Fibroblast of gingiva (primary cell): ENCODE data around the gene HASPIN.

Experiments
- DNase-seq: peaks from one replicate; pipeline ENCODE4 v3.0.0-alpha.2; 2011; ENCODE audit warnings: low read depth

The HASPIN gene

DNA sequence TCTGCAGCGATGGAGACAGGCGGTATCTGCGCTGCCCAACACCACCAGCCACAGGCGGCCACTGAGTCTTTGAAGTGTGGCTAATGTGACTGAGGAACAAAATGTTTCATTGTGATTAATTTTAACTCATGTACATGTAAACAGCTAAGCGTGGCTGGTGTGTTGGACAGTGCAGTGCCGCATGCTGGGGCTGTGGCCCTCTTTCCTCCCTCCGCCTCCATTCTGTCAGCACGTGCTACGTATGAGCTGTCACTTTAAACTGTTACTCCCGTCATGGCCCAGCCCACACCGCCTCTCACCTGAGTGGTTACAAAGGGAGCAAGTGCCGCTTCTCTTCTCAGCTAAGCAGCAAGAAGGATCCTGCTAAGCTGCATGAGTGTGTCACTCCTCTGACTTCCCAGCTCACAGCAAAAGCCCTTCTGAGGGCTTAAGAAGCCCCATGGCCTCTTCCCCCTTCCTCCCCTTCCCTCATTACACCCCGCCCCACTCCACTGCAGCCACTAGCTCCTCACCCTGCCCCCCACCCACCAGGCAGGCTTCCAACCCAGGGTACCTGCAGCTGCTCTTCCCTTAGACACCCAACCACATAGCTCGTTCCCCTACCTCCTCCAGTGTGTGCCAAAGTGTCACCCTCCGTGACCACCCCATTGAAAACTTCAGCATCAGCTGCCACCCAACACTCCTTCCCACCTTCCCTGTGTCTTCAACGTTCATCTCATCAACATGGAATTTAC, 15.0 kb downstream of the HASPIN start:
- DNase-seq = no peak

DNA sequence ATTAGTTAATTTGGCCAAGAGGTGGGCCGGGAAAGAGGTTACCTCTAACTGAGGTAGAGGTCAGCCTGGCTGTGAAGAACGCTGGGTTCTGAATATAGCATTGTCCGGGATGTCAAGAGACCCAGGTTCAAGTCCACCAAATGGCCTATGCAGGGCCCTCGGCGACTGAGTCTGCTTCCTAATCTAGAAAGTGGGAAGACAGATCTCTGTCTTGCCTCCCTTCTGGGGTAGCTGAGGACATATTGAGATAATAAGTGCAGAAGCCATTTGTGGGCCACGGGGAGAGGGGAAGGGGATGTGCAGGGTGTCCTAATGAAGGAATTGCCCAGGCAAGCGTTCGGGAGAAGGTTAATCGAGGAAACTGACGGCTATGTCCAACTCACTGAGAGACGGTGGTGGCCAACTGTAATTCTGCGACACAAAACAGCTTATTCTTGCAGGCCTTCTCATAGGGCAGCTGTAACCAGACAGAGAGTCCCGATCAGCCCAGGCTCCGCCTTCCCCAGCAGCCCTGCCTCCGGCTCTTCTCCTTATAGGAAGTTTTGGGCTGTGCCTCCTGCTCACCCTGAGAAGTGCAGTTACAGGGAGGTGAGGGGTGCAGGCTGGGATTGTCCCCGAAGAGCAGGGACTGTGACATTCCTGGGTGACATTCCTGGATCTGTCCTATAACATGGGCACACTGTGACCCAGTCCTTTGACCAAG, 15.9 kb downstream of the HASPIN start:
- DNase-seq = no peak

DNA sequence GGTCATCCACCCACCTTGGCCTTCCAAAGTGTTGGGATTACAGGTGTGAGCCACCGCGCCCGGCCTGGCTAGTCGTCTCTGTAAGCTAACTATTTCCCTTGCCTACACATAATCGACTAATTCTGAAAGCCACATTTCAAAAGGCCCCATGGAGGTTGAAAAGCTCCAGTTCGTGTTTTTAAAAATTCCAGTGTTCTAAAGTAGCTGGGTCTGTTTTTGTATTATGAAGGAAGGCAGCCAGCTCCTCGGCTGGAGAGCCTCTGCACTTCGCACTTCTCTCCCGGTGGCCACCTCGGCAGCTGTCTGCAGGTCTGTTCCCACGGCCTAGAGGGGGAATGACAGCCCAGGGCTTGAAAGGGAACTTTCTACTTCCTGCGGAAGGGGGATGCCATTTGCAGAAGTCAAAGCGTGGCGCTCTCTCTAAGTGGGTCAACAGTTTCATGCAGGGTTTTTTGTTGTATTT, 16.9 kb downstream of the HASPIN start:
- no peak for DNase-seq

DNA sequence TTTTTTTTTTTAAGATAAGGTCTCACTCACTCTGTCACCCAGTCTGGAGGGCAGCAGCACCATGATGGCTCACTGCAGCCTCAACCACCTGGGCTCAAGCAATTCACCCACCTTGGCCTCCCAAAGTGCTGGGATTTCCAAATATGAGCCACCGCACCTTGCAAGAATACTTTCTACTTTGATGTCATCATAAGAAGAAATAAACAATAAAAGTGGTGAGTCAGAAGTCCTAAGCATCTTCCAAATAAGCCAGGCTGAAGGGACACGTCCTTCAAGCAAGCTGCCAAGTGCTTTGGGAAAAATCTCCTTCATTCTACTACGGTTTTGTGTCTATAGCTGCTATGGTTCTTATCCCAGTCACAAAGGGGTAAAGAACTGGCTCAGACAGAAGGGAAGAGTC, 20.3 kb downstream of the HASPIN start:
- DNase-seq = no peak

DNA sequence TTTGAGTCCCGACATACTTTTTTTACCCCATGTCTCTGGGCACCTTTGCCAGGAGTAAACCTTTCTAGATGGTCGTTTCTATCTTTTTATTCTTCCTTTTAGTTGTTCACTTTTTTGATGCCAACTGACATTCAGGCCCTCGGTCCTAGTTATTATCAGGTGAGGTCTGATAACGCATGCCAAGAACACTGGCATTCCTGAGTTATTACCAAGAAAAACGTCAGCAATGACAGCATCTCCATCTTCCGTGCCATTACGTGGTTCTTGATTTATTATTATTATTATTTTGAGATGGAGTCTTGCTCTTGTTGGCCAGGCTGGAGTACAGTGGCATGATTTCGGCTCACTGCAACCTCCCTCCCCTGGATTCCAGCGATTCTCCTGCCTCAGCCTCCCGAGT, 21.4 kb downstream of the HASPIN start:
- no peak for DNase-seq

DNA sequence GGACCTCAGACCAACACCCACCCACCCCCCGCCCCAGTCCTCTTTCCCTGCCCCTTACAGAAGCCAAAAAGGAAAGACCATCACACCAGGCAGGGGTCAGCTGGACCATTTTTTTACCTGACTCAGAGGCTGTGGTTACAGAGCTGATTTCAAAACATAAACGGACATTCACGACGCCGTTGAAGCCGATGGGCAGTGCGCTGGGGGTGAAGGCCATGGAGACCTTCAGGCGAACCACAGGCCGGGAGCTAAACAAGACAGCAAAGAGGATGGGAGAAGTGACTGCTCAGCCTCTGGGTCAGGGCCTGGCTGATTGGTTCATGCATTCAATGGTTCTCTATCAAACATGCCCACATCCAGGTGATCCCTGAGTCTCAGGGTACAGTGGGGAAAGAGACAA, 24.1 kb downstream of the HASPIN start:
- DNase-seq = no peak

DNA sequence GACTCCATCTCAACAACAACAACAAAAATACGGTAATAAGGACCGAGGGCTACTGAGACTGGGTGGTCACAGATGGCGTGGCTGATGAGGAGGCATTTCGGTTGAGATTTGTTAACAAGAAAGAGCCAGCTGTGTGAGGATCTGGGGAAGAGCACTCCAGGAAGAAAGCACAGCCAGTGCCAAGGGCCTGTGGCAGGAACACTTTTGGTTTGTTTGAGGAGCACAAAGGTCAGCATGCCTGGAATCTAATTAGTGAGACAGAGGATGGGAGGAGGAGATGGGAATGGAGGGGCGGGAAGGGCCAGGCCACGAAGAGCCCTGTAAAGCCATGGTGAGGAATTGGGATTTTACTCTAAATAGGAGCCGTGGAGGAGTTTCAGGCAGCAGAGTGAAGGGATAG, 24.9 kb downstream of the HASPIN start:
- DNase-seq = no peak

DNA sequence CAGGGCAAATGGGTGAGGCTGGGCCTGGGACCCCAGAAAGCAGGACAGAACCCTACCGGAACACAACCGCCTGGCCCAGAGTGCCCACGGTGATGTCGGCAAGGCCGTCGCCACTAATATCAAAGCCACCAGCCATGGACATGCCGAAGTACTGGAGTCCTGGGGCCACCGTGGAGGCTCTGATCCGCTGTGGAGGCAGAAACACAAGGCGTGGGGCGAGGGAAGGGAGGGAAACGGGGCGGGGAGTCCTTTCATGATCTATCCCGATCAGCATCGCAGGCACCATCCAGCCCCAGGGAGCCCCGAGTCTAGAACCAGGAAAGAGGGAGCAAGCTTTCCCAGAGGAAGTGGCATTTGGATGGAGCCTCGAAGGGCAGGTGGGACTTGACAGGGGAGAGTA, 26.6 kb downstream of the HASPIN start:
- no peak for DNase-seq

DNA sequence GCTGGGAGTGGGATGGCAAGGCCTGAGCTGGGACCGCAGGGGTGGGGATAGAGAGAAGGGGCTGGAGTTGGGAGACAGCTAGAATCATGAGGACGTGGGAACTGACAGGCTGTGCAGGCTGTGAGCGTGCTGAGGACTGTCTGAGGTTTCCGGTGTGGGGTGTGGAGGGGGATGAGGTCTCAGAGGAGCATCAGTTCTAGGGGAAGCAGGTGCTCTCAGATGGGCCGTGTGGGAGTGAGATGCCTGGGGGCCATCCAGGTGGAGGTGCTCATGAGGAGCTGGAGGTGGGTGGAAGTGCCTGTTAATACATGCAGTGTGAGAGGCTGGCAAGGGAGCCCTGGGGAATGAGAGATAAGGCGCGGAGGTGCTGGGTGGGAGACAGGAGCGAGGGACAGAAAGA, 27.2 kb downstream of the HASPIN start:
- no peak for DNase-seq

DNA sequence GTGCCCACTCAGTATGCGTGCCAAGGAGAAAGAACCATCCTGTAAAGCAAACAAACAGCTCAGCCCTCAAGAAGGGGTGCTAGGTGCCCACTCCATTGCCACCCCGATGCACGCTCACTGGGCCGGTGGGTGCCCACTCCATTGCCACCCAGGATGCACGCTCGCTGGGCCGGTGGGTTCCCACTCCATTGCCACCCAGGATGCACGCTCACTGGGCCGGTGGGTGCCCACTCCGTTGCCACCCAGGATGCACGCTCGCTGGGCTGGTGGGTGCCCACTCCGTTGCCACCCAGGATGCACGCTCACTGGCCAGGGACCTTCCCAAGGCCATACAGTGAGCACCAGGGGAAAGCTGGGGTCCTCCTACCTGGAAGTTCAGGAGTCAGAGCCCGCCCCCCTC, 28.1 kb downstream of the HASPIN start:
- DNase-seq = no peak

DNA sequence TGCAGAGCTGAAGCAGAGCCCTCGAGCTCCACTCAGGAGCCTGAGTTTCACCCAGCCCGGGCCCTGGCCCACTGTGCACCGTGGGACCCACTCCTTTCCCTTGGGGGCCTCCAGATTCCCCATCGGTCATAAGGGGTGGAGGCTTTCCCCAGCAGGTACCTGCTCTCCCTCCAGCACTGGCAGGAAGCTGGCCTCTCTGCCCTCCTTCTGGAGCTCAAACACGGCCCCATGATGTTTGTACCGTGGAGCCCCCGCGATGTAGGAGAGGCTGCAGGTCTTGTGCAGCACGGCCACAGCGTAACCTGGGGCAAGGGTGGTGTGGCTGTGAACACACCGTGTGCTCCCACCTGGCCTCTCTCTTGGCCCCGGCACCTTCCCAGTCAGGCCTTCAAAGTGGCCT, 29.9 kb downstream of the HASPIN start:
- DNase-seq = no peak

DNA sequence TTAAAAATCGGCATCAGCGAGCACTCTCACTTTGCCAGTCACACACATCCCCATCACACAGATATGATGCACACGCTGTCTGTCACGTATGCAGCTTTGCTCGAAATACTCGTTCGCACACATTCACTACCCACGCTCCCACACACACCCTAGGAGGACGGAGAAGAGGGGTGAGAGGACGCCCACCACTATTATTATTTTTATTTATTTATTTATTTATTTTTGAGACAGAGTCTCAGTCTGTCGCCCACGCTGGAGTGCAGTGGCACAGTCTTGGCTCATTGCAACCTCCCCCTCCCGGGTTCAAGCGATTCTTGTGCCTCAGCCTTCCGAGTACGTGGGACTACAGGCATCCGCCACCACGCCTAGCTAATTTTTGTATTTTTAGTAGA, 30.4 kb downstream of the HASPIN start:
- no peak for DNase-seq

DNA sequence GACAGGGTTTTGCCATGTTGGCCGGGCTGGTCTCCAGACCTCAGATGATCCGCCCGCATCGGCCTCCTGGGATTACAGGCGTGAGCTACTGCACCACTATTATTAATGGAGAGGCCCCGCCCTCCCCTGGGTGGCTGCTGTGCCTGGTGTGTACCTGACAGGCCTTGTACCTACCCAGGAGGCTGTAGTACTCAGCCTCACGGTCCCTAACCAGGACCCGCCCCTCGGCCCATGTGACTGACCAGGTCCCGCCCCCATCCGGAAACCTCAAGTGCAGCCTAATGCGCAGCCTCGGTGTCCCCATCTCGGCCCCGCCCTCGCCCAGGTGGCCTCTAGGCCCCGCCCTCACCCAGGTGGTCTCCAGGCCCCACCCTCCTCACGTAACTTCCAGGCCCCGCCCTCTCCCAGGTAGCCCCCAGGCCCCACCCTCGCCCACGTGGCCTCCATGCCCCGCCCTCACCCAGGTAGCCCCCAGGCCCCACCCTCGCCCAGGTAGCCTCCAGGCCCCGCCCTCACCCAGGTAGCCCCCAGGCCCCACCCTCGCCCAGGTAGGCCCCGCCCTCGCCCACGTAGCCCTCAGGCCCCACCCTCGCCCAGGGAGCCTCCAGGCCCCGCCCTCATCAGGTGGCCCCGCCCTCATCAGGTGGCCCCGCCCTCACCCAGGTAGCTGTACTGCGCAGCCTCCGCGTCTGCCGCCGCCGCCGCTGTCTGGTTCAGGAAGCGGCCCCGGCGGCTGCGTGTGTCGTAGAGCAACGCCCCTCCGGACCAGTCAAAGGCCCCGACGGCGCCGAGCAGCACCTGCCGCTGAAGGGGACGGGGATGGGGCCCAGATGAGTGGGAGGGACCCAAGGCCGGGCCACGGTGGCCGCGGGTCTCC, 31.0 kb downstream of the HASPIN start:
- no peak for DNase-seq

DNA sequence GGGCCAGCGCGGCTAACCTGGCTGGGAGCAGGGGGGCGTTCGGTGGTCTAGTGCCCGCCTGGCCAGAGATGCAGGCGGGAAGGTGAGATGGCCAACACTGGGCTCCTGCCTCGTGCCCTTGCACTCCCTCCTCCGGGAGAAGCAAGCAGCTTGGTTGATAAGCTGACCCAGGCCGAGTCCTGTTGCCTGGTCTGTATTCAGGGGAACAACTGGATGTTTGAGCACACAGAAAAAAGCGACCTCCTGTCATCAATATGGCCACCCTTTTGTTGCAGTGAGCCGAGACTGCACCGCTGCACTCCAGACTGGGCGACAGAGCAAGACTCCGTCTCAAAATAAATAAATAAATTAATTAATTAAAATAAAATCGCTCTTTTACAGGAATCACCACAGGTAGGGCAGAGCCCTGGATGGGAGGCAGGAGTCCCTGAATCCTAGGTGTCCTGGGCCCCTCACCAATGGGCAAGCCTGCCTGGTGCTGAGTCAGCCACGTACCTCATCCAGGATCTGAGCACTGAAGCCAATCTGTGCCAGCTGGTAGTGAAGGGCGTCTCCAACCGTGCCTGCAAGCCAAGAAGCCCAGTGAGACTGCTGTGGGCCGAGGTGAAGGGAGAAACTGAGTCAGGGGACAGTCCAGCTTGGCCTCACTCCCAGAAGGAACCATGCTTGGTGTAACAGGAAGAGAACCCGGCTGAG, 31.8 kb downstream of the HASPIN start:
- DNase-seq = no peak

DNA sequence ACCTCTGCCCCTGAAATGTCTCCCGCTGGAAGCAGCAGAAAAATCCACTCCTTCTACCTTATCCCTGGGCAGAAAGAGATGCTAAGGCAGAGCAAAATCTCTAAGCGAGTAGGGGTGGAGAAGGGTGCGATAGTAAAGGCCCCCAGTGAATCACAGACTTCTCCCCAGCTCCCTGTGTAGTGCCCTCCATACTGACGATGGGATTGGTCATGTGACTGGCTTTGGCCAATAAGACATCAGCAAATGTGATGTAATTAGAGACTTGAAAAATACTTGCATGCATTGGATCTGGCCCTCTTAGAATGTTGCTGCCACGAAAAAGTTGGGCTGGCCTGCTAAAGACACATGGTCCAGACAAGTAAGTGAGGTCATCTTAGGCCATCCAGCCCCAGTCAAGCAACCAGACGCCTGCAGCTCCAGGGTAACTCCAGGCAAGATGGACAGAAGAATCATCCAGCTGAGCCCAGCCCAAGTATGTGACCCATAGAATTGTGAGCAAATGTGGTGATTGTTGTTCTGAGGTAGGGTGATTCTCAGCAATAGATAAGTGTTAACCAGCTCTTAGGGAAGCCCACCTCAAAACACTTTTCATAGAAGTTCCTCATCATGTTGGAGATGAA, 36.0 kb downstream of the HASPIN start:
- no peak for DNase-seq

DNA sequence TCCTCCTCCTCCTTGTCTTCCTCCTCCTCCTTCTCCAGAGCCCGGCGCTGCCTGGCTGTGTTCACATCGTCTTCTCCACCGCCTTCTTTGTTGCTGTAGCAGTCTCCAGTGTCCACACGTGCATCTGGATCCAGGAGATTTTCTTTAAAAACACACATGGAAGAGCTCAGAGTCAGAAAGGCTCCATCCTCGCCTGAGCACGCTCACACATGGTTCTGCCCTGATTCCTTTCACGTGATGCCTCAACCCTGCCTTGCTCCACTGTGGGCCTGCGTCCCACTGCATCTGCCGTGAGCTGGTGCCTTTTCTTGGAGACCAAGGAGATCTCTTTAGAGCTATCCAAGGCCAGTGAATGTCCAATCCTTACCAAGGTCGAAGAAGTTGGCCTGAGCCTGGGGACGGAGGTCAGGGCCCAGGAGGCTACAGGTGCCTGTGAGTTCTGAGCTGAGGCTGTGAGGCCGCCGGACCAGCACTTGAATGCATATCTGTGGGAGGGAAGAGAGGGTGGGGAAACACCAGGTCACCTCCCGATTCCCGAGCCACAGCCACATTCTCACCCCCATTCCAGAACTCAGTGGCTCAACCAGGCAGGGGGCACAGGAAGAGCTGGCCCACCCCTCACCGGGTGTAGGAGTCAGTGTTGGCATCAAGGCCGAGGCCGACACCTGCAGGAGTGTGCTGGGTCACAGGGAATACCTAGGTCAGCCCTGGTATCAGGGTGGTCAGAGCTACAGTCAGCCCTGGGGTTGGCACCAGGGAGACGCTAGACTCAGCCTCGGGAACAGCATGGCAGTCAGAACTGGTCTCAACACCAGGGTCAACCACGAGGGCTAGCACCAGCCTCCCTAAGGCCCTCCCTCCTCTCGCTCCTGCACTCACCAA, 37.6 kb downstream of the HASPIN start:
- DNase-seq = no peak

DNA sequence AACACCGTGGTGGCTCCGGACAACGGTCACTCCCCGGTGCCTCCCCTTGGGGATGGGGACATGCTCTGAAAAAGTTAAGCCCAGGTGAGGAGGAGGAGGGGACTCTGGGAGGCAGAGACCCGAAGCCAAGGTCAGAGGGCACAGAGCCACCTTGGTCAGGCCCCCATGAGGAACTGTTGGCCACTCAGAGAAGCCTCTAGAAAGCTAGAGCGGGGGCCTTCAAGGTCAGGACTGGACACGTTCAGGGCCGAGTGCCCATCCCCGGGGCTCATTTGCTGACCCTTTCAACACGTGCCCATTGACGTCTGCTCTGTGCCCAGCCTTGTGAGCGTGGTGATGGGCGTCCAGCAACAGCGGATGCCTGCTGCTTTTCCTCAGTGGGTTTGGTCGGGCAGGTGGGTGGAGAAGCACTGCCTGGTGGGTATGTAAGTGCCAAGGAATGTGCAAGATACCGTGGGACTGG, 38.2 kb downstream of the HASPIN start:
- DNase-seq = no peak

DNA sequence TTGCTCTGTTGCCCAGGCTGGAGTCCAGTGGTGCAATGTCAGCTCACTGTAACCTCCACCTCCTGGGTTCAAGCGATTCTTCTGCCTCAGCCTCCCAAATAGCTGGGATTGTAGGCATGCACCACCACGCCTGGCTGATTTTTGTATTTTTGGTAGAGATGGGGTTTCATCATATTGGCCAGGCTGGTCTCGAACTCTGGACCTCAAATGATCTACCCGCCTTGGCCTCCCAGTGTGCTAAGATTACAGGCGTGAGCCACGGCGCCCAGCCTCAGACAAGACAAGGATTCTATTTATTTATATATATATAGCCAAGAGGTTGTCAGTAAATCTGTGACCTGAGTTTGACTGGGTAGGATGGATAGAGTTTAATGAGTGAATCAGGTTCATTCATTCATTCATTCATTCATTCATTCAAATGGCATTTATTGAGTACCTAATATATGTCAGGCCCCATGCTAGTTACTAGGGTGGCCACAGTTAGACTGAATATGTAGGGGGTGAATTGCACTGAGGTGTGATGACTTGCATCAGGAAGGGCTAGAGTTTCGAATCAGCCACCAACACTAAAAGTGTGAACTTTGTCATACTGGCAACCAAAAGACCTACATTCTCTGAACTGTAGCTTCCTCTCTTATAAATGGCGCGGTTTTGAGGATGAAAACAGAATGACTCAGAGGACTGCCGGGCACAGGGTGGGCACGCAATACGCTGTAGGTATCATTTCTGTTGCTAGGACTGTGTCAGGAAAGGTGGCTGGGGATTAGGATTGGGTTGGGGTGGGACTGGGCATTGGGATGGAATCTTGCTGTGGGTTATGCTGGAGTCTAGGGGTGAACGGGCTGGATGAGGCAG, 39.4 kb downstream of the HASPIN start:
- no peak for DNase-seq

DNA sequence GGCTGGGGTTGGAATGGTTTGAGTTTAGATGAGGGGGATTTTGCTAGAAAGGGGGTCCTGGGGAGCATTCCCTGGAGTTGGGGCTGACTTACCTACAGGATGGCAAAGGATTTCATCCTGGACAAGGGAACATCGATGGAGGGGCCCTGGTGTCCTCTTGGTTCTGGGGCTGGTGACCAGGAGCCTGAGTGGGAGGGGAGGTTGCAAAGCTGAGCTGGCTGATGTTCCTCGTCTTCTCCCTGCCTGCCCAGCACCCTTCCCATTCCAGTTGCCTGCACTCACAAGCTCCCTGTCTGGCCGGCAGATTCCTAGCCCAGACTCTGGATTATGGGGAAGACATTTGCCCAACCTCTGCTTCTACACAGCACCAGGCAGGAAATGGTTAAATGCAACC, 40.1 kb downstream of the HASPIN start:
- DNase-seq = no peak

DNA sequence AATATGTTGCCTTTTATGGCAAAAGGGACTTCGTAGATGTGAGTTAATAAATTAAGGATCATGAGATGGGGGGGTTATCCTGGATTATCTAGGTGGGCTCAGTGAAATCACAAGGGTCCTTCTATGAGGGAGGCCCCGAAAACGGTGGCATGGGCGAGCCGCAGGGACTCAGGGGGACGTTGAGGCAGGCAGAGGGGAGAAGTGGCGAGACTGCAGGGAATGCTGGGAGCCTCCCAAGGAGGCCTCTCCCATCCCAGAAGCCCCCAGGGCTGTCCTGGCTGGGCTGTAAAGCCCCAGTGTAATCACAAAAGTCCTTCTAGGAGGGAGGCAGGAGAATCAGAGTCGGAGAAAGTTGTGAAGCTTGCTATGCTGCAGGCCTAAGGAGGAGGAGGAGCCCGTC, 42.3 kb downstream of the HASPIN start:
- DNase-seq = no peak
